Central memory CD8-positive, alpha-beta T cell (primary cell): Measurements from ENCODE around the gene RB1.
"Not testable (repeated sequence)": the region's sequence is repeated elsewhere in the genome, so short reads cannot be mapped to it uniquely, and the experiment has no call there.

Experiments used
- ATAC-seq: fragments of 150-1000 bp; cut with Tn5 transposase; replicated peaks from 2 replicates; pipeline ENCODE4 v1.10.0; 2022; ENCODE audit warnings: mild to moderate bottlenecking, moderate FRiP score, moderate number of reproducible peaks; ENCODE audit not compliant: poor library complexity, severe bottlenecking; ENCODE audit errors: extremely low read depth
- DNase-seq, 2 donors: peaks; one replicate each; pipeline ENCODE4 v3.0.0; 2021; ENCODE audit warnings: low spot score in 2 of 2
- H3K27ac Mint-ChIP-seq: one replicate; pipeline ENCODE4 v1.8.0; 2022; ENCODE audit warnings: low read depth, mild to moderate bottlenecking, moderate library complexity, mixed read lengths
- H3K27me3 Mint-ChIP-seq: one replicate; pipeline ENCODE4 v1.8.0; 2022; ENCODE audit warnings: mixed read lengths
- H3K36me3 Mint-ChIP-seq: one replicate; pipeline ENCODE4 v1.8.0; 2022; ENCODE audit warnings: mild to moderate bottlenecking, moderate library complexity, mixed read lengths; ENCODE audit not compliant: insufficient read depth
- H3K4me1 Mint-ChIP-seq: one replicate; pipeline ENCODE4 v1.8.0; 2022; ENCODE audit warnings: mixed read lengths
- H3K4me3 Mint-ChIP-seq: one replicate; pipeline ENCODE4 v1.8.0; 2022; ENCODE audit warnings: mild to moderate bottlenecking, moderate library complexity, mixed read lengths
- H3K9me3 Mint-ChIP-seq: one replicate; pipeline ENCODE4 v1.8.0; 2022; ENCODE audit warnings: mixed read lengths

Gene RB1

DNA sequence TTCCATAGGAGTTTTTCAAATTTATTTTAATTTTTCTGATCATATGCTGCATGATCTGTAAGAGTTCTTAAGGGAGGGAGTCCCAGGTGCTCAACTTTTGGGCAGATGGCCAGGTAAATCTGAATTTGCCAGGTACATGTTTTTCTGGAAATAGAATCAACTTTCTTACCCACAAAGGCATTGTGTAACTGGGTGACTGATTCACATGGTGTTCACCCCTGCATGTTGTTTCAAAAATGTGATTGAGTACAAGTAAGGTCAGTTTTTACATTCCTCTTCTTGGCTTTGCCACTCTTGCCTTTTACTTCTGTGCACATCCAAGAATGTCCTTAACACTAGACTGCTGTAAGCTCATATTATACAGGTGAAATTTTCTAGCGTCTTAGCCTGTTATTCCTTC is 30.4 kb downstream of the RB1 start:
- ATAC-seq (no peak), DNase-seq (no peak)
- Mint-ChIP-seq H3K4me3 (no peak overlapping the region), H3K4me1 (peaks cover 11% of the 10 kb centered on the region), H3K36me3 (peaks cover 1% of the 10 kb centered on the region), H3K27ac (peak overlapping the region; percentile 35), H3K27me3 (no peaks in the 10 kb centered on the region), H3K9me3 (no peaks in the 10 kb centered on the region)

DNA sequence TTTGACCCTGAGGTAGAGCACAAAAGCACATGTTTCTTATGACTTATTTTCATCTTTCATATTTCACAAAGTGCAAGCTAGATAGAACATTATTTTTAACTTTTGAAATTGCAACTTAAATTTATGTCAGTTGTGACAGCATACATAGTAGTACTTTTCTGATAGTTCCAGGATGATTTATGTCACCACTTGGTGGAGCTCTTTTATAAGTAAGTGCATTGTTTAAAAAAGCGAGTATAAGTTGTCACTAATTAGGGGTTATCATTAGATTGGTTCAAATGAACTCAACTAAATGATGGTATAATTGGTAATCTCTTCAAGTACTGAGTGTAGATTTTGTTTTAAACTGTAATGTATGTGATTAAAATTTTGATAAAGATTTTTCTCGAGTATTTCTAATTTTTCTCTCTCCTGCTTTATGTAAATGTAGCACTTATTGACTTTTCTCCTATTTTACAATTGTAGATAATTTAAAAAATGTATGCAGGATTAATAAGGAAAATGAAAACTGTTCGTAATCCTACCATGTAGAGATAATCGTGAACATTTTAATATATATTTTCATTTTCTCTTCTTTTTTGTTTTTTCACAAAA is 31.1 kb downstream of the RB1 start:
- ATAC-seq: peak; percentile 56
- no peak for DNase-seq
- Mint-ChIP-seq H3K4me1 (peaks cover 11% of the 10 kb centered on the region), H3K27ac (peak overlapping the region; percentile 35), H3K27me3 (no peaks in the 10 kb centered on the region), H3K4me3 (no peak overlapping the region), H3K9me3 (no peaks in the 10 kb centered on the region), H3K36me3 (peaks cover 1% of the 10 kb centered on the region)

DNA sequence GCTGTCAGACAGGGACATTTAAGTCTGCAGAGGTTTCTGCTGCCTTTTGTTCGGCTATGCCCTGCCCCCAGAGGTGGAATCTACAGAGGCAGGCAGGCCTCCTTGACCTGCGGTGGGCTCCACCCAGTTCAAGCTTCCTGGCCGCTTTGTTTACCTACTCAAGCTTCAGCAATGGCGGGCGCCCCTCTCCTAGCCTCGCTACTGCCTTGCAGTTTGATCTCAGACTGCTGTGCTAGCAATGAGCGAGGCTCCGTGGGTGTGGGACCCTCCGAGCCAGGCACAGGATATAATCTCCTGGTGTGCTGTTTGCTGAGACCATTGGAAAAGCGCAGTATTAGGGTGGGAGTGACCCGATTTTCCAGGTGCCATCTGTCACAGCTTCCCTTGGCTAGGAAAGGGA is 35.6 kb downstream of the RB1 start:
- DNase-seq, H3K4me3 Mint-ChIP-seq, H3K36me3 Mint-ChIP-seq, ATAC-seq, H3K27me3 Mint-ChIP-seq, H3K9me3 Mint-ChIP-seq, H3K27ac Mint-ChIP-seq: not testable (repeated sequence)
- peaks cover 11% of the 10 kb centered on the region for H3K4me1 Mint-ChIP-seq

DNA sequence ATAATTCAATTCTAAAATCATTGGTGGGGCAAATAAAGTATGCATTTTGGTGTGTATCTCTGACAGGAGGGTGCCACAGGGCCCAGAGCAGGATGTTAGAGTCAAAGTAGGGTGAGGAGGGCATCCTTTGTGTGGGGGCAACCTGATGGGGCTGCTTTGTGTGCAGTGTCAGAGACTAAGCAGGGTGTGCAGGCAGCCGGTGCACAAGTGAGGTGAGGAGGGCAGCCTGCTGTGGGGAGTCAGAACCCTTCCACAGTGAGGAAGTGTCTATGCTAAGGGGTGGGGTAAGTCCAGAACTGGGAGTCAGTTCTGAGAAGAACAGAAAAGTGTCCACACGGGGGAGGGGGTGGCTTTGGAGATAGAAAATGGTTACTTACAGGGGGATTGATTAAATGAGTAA is 40.7 kb downstream of the RB1 start:
- Mint-ChIP-seq H3K36me3 (peaks cover 13% of the 10 kb centered on the region), H3K9me3 (no peaks in the 10 kb centered on the region), H3K4me1 (peaks cover 12% of the 10 kb centered on the region), H3K4me3 (no peak overlapping the region), H3K27me3 (no peaks in the 10 kb centered on the region), H3K27ac (peak overlapping the region; percentile 53)
- ATAC-seq: no peak
- DNase-seq: no peak

DNA sequence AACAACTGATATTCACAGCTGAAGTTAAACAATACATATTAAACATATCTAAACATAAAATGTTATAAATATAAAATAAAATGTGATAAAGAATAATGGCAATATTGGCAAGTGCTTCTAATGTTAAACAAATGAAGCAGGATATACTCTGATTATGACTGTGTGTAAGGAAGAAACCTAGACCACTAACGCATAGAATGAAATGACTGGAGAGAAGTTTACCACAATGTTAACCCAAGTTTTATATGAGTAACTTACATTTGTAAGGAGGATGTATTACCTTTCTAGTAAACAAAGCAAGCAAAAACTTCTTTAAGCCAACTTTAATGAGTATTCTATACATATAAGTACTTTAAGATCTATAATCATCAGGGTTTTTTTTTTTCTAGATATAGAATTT is 43.0 kb downstream of the RB1 start:
- no peak for ATAC-seq

DNA sequence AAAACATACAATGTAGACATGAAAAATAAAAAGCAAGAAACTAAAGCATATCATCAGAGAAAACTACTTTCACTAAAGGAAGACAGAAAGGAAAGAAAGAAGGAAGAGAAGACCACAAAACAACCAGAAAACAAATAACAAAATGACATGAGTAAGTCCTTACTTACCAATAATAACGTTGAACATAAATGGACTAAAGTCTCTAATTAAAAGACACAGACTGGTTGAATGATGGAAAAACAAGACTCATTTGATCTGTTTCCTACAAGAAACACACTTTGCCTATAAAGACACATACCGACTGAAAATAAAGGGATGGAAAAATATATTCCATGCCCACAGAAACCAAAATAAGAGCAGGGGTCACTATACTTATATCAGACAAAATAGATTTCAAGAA is 46.0 kb downstream of the RB1 start:
- no peak overlapping the region for H3K4me3 Mint-ChIP-seq
- H3K27me3 Mint-ChIP-seq: no peaks in the 10 kb centered on the region
- DNase-seq: no peak
- no peak overlapping the region for H3K27ac Mint-ChIP-seq
- no peak for ATAC-seq
- peaks cover 18% of the 10 kb centered on the region for H3K9me3 Mint-ChIP-seq
- peaks cover 12% of the 10 kb centered on the region for H3K4me1 Mint-ChIP-seq
- H3K36me3 Mint-ChIP-seq: peaks cover 18% of the 10 kb centered on the region

More for the DNA sequence above, 43.0 kb downstream of the RB1 start:
- Mint-ChIP-seq H3K27me3 (no peaks in the 10 kb centered on the region), H3K36me3 (peaks cover 20% of the 10 kb centered on the region), H3K9me3 (no peaks in the 10 kb centered on the region), H3K27ac (peak overlapping the region; percentile 7), H3K4me1 (peaks cover 12% of the 10 kb centered on the region), H3K4me3 (no peak overlapping the region)
- no peak for DNase-seq

DNA sequence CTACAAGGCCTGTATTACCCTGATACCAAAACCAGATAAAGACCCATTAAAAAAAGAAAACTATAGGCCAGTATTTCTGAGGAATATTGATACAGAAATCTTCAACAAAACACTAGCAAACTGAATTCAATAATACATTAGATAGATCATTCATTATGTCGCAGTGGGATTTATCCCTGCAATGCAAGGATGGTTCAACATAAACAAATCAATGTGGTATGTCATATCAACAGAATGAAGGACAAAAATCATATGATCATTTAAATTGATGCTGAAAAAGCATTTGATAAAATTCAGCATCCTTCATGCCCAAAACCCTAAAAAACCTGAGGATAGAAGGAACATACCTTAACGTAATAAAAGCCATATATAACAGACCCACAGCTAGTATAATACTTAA is 50.0 kb downstream of the RB1 start:
- DNase-seq (no peak), ATAC-seq (no peak)
- Mint-ChIP-seq H3K4me3 (no peak overlapping the region), H3K4me1 (no peaks in the 10 kb centered on the region), H3K36me3 (peaks cover 14% of the 10 kb centered on the region), H3K9me3 (peaks cover 24% of the 10 kb centered on the region), H3K27me3 (no peaks in the 10 kb centered on the region), H3K27ac (no peak overlapping the region)

DNA sequence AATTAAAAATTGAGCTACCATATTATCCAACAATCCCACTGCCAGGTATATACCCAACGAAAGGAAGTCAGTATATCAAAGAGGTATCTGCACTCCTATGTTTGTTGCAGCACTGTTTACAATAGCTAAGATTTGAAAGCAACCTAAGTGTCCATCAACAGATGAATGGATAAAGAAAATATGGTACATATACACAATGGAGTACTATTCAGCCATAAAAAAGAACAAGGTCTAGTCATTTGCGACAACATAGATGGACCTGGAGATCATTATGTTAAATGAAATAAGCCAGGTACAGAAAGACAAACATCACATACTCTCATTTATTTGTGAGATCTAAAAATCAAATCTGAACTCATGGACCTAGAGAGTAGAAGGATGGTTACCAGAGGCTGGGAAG is 52.0 kb downstream of the RB1 start:
- H3K27me3 Mint-ChIP-seq, H3K27ac Mint-ChIP-seq, DNase-seq, H3K4me3 Mint-ChIP-seq, ATAC-seq, H3K4me1 Mint-ChIP-seq: not testable (repeated sequence)
- H3K9me3 Mint-ChIP-seq: peaks cover 24% of the 10 kb centered on the region
- H3K36me3 Mint-ChIP-seq: peaks cover 11% of the 10 kb centered on the region

DNA sequence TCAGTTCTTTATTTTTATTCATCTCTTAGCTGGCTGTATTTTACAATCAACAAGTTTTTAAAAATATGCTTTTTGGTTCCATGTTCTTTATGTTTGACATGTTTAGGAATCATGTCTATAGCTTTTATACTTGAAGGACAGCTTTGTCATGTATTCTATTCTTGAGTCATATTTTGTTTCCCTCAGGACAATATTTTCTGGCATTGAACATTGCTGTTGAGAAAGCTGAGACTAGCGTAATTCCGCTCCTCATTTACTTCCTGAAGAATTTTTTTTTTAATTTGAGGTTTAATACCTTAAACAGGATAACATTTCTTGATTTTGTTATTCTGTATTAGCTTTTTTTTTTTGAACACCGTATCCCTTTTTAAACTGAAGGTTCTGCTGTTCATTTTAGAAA is 53.2 kb downstream of the RB1 start:
- H3K36me3 Mint-ChIP-seq: peaks cover 11% of the 10 kb centered on the region
- peaks cover 24% of the 10 kb centered on the region for H3K9me3 Mint-ChIP-seq
- no peak overlapping the region for H3K4me3 Mint-ChIP-seq
- H3K4me1 Mint-ChIP-seq: no peaks in the 10 kb centered on the region
- no peak for ATAC-seq
- no peak for DNase-seq
- H3K27me3 Mint-ChIP-seq: no peaks in the 10 kb centered on the region
- no peak overlapping the region for H3K27ac Mint-ChIP-seq

DNA sequence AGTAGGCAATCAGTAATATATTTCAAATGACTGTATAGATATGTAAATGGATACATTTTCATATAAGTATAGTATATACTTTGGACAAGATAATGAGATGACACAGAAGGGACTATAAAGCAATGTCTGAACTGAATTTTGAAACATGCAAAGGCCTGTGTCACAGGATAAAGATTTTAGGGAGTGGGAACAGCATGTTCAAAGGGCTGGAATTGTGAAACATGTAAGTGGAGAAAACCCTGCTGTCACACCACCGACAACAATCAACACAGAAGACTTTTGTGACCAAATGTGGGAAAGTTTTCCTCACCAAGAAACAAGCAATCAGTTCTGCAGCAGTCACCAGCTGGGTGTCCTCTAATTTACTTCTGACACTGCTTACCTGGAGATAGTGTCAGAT is 66.4 kb downstream of the RB1 start:
- ATAC-seq (no peak), DNase-seq (no peak)
- H3K4me3 Mint-ChIP-seq: no peak overlapping the region
- H3K27me3 Mint-ChIP-seq: no peaks in the 10 kb centered on the region
- no peaks in the 10 kb centered on the region for H3K9me3 Mint-ChIP-seq
- H3K36me3 Mint-ChIP-seq: peaks cover 13% of the 10 kb centered on the region
- no peaks in the 10 kb centered on the region for H3K4me1 Mint-ChIP-seq
- no peak overlapping the region for H3K27ac Mint-ChIP-seq

DNA sequence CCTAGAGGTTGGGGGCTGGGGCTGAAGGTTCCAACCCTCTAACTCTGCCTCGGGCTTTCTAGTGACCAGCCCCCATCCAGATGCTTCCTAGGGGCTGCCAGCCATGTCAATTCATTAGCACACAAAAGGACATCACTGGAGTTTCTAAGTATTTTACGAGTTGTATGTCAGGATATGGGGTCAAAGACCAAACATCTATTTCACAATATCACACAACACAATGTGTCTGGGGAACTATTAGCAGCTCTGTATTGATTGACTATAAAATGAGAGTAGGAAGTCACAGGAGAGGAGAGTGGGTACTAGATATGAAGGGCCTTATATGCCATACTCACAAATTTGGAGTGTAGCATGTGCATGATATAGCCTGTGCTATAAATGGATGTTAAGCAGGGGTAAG is 67.3 kb downstream of the RB1 start:
- ATAC-seq: no peak
- H3K4me1 Mint-ChIP-seq: no peaks in the 10 kb centered on the region
- no peak overlapping the region for H3K4me3 Mint-ChIP-seq
- no peak for DNase-seq
- H3K27me3 Mint-ChIP-seq: no peaks in the 10 kb centered on the region
- H3K9me3 Mint-ChIP-seq: no peaks in the 10 kb centered on the region
- H3K27ac Mint-ChIP-seq: no peak overlapping the region
- H3K36me3 Mint-ChIP-seq: peaks cover 16% of the 10 kb centered on the region

DNA sequence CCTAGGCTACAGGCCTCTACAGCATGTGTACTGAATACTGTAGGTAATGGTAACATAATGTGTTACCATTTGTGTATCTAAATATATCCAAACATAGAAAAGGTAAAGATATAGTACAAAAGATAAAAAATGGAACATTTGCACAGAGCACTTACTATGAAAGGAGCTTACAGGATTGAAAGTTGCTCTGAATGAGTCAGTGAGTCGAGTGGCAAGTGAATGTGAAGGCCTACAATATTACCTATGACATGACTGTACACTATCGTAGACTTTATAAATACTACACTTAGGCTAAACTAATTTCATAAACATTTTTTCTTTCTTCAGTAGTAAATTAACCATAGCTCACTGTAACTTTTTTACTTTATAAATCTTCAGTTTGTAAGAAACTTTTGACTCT is 74.3 kb downstream of the RB1 start:
- Mint-ChIP-seq H3K4me3 (no peak overlapping the region), H3K4me1 (no peaks in the 10 kb centered on the region), H3K9me3 (no peaks in the 10 kb centered on the region), H3K27ac (no peak overlapping the region), H3K36me3 (peaks cover 33% of the 10 kb centered on the region), H3K27me3 (no peaks in the 10 kb centered on the region)
- DNase-seq (no peak), ATAC-seq (no peak)

DNA sequence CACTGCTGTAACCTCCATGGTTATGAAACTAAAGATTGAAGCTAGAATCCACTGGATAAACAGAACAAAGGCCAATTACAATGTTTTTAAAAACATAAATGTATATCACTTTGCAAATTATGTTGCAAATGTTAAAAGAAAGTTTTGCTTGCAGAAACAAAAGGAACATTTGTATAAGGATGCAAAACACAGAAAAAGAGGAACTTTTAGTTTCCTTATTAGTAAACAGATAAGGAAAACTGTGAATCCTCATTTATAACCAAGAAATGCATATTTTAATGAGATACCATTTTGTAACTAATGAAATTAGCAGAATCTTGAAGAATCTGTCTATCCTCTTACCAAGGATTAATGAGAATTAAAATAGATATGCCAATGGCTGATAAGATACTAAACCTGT is 77.0 kb downstream of the RB1 start:
- Mint-ChIP-seq H3K36me3 (peaks cover 27% of the 10 kb centered on the region), H3K27ac (no peak overlapping the region), H3K4me3 (no peak overlapping the region), H3K9me3 (no peaks in the 10 kb centered on the region), H3K27me3 (no peaks in the 10 kb centered on the region), H3K4me1 (peaks cover 6% of the 10 kb centered on the region)
- DNase-seq (no peak), ATAC-seq (no peak)

DNA sequence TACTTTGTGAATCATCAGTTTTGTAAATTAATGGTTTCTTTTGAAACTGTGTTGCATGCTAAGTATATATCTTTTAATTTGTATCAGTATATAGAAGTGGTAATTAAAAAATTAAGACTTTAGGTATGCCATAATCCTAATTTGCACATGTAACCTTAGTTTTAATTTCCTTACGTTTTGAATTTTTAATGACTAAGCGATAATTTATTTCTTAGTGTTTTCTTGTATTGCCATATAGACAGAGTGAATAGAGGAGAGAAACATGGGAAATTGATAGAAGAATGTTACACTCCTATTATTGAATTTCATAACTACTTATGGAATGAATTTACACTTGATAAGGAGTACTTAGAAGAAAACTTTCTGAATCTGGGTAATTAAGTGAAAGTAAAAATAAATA is 79.8 kb downstream of the RB1 start:
- Mint-ChIP-seq H3K4me3 (no peak overlapping the region), H3K9me3 (no peaks in the 10 kb centered on the region), H3K4me1 (peaks cover 7% of the 10 kb centered on the region), H3K27ac (no peak overlapping the region), H3K36me3 (peaks cover 24% of the 10 kb centered on the region), H3K27me3 (no peaks in the 10 kb centered on the region)
- no peak for ATAC-seq
- DNase-seq: no peak
